HG03342 (cell line): ENCODE measurements around the gene DNAJB1.
"Not testable (repeated sequence)": the region's sequence is repeated elsewhere in the genome, so short reads cannot be mapped to it uniquely, and the experiment has no call there.

Experiments
- ATAC-seq: cut with Tn5 transposase; IDR thresholded peaks from one replicate; pipeline ENCODE4 v1.9.1; 2021; ENCODE audit warnings: mild to moderate bottlenecking, moderate library complexity; ENCODE audit not compliant: unreplicated experiment

The DNAJB1 gene

DNA sequence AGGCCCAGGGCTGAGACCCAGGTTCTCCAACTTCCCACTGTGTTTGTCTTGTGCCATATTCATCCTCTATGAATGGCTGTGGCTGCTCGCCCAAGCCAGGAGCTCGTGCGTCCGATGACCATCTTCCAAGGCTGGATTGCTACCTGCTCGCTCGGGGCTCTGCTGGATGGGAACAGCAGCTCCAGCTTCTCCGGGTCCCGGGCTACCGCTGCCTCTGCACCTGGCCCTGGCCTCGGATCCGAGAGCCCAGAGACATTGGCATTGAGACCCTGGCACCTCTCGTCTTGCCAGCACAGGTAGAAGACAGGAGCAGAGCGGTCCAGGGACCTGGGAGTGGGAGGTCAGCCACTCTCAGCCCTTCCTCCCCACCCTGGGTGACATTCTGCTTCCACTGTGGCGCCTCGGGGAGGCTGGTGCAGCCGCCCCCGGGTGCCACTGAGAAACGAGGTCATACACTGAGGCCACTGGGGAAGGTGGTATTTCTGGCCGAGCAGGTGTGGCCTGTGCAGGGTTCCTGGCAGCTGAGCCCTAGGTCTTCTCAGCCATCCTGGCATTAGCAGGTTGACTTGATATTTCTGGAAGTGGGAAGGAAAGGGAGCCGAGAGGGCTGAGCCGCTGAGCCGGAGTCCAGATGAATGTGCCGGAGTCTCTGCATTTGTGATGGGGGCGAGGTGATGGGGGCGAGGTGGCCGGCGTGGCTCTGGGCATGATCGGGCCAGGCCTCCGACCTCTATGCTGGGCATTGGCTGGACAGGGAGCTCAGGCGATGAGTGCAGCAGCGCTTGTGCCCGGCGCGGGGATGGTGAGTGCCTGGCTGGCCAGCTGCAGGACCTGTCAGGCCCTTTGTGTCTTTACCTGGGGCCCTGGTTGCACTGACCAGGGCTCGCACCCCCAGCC lies 35.1 kb upstream of the DNAJB1 start:
- ATAC-seq: no peak

- not testable (repeated sequence) for ATAC-seq
Measured at GRCh38 chr19:14552006-14552360, 33.8 kb upstream of the DNAJB1 start.

DNA sequence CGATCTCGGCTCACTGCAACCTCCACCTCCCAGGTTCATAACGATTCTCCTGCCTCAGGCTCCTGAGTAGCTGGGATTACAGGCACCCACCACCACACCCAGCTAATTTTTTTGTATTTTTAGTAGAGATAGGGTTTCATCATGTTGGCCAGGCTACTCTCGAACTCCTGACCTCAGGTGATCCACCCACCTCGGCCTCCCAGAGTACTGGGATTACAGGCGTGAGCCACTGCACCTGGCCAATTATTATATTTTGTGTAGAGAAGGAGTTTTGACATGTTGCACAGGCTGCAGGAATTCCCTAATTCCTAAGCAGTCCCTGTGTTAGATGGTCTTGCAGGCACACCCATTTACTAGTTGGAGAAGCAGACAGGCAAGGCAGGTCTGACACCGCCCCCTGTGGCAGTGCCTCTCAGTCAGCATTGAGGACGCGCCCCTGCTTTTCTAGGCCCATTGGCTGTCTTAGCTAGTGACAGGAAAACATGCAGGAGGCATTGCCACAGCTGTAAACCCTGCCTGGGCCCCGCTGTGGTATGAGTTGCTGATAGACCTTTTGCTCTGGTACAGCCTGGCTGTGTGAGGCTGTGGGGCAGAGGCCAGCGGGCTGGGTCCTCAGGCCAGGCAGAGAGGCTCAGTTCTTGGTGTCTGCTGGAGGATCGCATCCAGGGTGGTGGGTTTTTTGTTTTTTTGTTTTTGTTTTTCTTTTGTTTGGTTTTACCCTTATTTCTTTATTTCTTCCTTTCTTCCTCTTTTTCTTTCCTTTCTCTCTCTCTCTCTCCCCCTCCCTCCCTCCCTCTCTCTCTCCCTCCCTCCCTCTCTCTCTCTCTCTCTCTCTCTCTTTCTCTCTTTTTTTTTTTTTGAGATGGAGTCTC lies 33.2 kb upstream of the DNAJB1 start:
- ATAC-seq: not testable (repeated sequence)

DNA sequence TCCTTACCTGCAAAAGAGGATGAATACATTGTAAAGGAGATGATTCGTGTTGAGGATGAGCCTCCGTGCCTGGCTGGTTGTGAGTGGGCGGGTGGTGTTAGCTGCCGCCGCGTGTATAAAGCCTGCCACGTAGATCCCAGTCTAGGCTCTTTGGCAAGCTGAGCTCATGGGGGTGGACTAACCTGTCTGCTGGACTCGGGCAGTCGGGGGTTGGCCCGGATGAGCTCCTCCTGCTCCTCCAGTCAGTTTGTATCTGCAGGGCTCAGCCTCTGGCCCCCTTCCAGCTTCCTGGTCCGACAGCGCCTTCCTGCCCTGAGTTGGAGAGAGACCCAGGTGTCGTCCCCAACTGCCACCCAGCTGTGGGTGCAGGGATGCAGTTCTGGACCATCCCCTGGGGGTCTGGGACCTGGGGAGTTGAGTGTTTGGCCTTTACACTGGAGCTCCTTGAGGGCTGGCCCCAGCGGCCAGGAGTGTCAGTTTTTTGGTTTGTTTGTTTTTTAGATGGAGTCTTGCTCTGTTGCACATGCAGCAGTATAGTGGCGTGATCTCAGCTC lies 32.1 kb upstream of the DNAJB1 start:
- ATAC-seq: no peak

DNA sequence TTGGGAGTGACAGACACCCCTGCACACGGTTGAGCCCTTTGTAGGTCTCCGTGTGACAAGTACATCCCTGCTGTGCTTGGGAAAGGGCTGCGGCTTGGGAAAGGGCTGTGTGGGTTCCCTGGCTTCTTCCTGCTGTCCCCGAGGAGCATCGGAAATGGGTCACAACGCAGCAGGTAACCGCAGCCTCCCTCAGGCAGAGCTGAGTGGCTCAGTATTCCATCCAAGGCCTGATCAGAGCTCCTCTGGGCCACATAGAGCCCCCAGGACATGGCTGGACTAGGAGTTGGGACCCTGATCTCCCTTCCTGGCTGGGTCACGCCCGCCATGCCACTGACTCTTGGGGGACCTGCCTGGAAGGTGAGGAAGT lies 27.5 kb upstream of the DNAJB1 start:
- ATAC-seq: no peak

GRCh38 chr19:14544977-14545715 lies 26.9 kb upstream of the DNAJB1 start:
- ATAC-seq: no peak

- no peak for ATAC-seq
Measured at GRCh38 chr19:14544047-14544446, 25.9 kb upstream of the DNAJB1 start.

GRCh38 chr19:14542711-14543328 lies 24.6 kb upstream of the DNAJB1 start:
- no peak for ATAC-seq

- ATAC-seq: not testable (repeated sequence)
Measured at GRCh38 chr19:14541979-14542378, 23.8 kb upstream of the DNAJB1 start.

GRCh38 chr19:14540741-14541525 lies 22.7 kb upstream of the DNAJB1 start:
- no peak for ATAC-seq

DNA sequence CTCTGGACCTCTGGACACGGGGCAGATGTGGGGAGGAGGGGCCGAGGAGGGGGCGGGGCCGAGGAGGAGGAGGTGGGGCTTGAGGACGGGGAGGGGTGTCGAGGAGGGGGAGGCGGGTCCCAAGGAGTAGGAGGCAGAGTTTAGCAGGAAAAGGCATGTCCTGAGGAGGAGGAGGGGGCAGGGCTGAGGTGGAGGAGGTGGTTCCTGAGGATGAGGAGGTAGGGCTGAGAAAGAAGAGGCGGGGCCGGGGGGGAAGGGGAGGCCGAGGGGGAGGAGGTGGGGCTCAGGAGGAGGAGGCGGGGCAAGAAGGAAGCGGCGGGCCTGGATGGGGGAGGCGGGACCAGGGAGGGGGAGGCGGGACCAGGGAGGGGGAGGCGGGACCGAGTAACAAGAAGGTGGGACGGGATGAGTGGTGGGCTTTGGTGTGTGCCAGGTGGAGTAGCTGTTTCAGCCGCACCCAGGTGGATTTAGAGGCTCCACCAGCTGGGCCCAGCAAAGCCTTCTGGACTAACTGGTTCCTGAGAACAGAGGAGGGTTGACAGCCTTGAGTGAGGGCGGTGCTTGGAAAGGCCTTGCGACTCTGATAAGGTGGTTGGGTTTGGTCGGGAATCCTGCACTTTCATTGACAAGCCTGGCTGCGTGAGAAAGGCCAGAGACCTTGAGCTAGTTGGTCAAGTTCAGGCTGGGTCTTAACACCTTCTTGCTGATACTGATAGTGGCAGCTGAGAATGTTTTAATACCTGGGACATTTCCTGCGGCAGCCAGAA lies 18.9 kb upstream of the DNAJB1 start:
- ATAC-seq: no peak

DNA sequence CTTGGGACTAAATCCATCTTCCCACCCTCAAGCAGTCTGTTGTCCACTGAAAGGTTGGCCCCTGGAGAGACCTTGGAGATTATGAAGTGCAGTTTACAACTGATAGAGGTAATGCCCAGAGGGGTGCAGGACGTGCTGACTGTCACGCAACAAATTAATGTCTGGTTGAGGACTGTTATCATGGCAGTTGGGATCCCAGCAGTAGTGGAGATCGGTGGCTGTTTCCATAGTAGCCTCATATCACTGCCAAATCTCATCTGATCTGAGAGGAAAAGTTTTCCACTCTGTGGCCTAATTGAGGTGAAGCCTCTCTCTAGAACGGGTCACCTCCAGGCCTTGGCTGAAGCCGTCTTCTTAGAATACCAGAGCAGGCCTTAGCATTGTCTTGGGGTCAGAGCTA lies 15.3 kb upstream of the DNAJB1 start:
- no peak for ATAC-seq

DNA sequence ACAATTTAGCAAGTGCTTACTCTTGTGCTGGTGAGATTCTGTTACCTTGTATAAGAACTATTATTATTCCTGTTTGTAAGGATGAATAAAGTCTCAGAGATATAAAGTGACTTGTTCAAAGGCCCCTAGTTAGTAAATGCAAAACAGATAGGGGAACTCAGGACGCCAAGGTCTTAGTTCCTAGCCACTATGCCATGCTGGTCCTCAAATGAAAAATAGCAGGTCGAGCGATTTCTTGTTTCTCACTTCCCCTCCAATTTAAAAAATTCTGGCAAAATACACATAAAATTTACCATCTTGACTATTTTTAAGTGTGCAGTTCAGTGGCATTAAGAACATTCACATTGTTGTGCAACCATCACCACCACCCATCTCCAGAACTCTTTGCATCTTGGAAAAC lies 12.3 kb upstream of the DNAJB1 start:
- no peak for ATAC-seq

GRCh38 chr19:14530005-14530348 lies 11.8 kb upstream of the DNAJB1 start:
- ATAC-seq: no peak

DNA sequence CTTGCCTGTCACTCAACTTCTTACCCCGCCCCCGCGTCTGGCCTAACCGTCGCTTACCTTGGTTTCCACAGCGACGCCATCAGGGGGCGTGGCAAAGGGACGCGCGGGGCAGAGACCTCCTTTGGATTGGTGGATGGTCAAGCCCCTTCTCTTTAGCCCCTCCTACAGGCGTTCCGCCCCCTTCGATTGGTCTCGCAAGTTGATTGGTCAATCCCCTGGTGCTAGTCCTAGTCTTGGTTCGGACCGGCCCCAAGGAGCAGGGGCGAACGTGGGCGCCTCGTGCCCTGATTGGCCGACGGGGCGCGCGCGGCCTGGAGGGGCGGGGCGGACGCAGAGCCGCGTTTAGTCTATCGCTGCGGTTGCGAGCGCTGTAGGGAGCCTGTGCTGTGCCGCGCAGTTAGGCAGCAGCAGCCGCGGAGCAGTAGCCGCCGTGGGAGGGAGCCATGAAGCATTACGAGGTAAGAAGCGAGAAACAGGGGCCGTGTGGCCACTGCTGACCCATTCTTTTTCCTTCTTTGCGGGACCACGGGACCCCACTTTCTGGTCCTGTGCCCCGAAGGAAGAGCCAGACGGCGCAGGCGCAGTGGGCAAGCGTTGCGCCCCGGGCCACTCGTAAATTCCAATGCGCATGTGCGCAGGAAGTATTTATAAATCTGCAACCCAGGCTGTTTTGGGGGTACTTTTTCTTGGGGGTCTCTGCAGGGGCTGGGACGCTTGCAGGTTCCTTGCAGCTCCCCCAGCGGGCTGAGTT lies 11.2 kb upstream of the DNAJB1 start, which contains the start of gene TECR:
Gene TECR (plus strand): TSS at position 341 of the 751 bp plus-strand sequence. CDS start 103 bp downstream, at position 444.
- peak; percentile 91 for ATAC-seq

DNA sequence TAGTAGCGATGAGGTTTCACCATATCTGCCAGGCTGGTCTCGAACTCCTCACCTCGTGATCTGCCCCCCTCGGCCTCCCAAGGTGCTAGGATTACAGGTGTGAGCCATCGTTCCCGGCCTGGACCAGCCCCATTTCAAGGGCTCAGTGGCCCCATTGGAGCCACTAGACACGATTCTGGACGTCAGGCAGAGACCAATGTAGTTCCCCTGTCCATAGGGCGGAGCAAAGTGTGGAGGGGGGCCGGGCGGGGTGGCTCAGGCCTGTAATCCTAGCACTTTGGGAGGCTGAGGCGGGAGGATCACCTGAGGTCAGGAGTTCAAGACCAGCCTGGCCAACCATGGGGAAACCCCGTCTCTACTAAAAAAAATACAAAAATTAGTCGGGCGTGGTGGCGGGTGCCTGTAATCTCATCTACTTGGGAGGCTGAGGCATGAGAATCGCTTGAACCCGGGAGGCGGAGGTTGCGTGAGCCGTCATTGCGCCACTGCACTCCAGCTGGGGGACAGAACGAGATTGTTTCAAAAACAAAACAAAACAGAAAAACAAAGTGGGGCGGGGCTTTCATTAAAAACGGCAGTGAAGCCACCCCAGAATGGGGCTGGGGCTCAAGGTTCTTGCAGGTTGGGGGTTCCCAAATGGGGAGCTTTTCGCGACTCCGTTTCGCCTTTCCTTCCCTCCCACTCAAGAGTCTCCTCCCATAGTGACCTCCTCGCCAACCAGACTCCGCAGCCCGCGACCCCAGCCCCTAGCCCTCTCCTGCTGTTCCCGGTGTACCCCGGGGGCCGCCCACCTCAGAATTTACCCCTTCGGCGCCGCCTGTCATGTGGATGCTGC lies 10.4 kb upstream of the DNAJB1 start:
- no peak for ATAC-seq

- ATAC-seq: no peak
Measured at GRCh38 chr19:14526423-14526822, 8.2 kb upstream of the DNAJB1 start.
